OCI-LY1 (cell line): Measurements from ENCODE around the gene ICE1.

ENCODE experiments used
- EZH2 ChIP-seq: fragments of 200-600 bp; sonication (generic), shearing (Covaris generic); IDR thresholded peaks from 2 replicates; pipeline ENCODE4 v1.8.0; 2017; ENCODE audit warnings: borderline replicate concordance, mixed run types, mild to moderate bottlenecking, antibody characterized with exemption, low read length, moderate library complexity, mixed read lengths
- TF ChIP-seq, protein P1 (sequence below): fragments of 200-600 bp; sonication (generic), shearing (Covaris generic); IDR thresholded peaks from 2 replicates; pipeline ENCODE4 v1.5.1; 2017; ENCODE audit warnings: mild to moderate bottlenecking, antibody characterized with exemption, low read length, moderate library complexity, mixed read lengths

DNA sequence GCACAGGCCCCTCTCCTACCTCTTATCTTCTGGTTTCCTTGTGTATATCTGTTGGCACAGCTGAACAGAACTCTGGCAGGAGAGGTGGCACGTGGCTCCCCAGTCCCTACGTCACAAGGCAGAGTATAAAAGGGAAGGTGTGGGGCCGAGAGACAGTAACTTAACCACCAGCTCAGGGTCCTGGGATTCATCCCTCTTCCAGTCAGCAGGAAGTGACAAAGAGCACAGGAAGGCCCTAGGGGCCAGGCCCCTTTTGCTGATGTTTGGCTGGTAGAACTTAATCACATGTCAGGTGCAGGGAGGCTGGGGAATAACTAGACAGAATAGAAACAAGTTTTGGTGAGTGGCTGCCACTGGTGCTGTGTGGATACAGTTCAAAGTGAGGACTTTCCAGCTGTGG, 4.5 kb upstream of the ICE1 start:
- TF ChIP-seq, protein P1, sequence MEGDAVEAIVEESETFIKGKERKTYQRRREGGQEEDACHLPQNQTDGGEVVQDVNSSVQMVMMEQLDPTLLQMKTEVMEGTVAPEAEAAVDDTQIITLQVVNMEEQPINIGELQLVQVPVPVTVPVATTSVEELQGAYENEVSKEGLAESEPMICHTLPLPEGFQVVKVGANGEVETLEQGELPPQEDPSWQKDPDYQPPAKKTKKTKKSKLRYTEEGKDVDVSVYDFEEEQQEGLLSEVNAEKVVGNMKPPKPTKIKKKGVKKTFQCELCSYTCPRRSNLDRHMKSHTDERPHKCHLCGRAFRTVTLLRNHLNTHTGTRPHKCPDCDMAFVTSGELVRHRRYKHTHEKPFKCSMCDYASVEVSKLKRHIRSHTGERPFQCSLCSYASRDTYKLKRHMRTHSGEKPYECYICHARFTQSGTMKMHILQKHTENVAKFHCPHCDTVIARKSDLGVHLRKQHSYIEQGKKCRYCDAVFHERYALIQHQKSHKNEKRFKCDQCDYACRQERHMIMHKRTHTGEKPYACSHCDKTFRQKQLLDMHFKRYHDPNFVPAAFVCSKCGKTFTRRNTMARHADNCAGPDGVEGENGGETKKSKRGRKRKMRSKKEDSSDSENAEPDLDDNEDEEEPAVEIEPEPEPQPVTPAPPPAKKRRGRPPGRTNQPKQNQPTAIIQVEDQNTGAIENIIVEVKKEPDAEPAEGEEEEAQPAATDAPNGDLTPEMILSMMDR = no peak
- TF ChIP-seq EZH2 = no peak
